Calu3 (cell line): ENCODE measurements around the gene RNASEH2C. TPM values are rescaled to one million over a fixed set of nuclear protein-coding genes. Genes with fewer than 3 reads are reported as not detected.
"Not testable (repeated sequence)": the region's sequence is repeated elsewhere in the genome, so short reads cannot be mapped to it uniquely, and the experiment has no call there.

Experiments used
- BruUV-seq: library from RNA; stranded (reverse); fragments of 400-500 nt; replicated peaks from 2 replicates; lab custom pipeline; 2021; lab: Mats Ljungman, UMichigan
- CTCF ChIA-PET: fragments of 300-600 bp; sonication (Branson Sonifier 250); formaldehyde crosslinking; loops from one replicate; lab custom pipeline; 2022; ENCODE audit warnings: antibody characterized with exemption; lab: Charles Lee
- DNase-seq: peaks from one replicate; pipeline ENCODE4 v3.0.0; 2022
- H3K27ac Mint-ChIP-seq: one replicate; pipeline ENCODE4 v1.8.0; 2022; ENCODE audit warnings: mixed read lengths; ENCODE audit not compliant: unreplicated experiment
- H3K27me3 Mint-ChIP-seq: one replicate; pipeline ENCODE4 v1.8.0; 2022; ENCODE audit warnings: mixed read lengths; ENCODE audit not compliant: unreplicated experiment
- H3K36me3 Mint-ChIP-seq: one replicate; pipeline ENCODE4 v1.8.0; 2022; ENCODE audit warnings: mild to moderate bottlenecking, moderate library complexity, mixed read lengths; ENCODE audit not compliant: insufficient read depth, unreplicated experiment
- H3K4me1 Mint-ChIP-seq: one replicate; pipeline ENCODE4 v1.8.0; 2022; ENCODE audit warnings: mild to moderate bottlenecking, low read depth, mixed read lengths; ENCODE audit not compliant: unreplicated experiment
- H3K4me3 Mint-ChIP-seq: one replicate; pipeline ENCODE4 v1.8.0; 2022; ENCODE audit warnings: mild to moderate bottlenecking, low read depth, moderate library complexity, mixed read lengths; ENCODE audit not compliant: unreplicated experiment
- H3K9me3 Mint-ChIP-seq: one replicate; pipeline ENCODE4 v1.8.0; 2022; ENCODE audit warnings: low read depth, mixed read lengths; ENCODE audit not compliant: unreplicated experiment
- intact Hi-C: fragments of 100-400 bp; cut with micrococcal nuclease; formaldehyde crosslinking; loops from one replicate; pipeline ENCODE4 v1.10.0; 2022; ENCODE audit not compliant: unreplicated experiment
- total RNA-seq: library from RNA; stranded (reverse); gene quantifications from 2 replicates; pipeline ENCODE4 v1.2.3, GENCODE V29; 2022
- TF ChIP-seq, protein P1 (sequence below): fragments of 200-600 bp; IDR thresholded peaks from one replicate; pipeline ENCODE4 v1.8.0; 2022; ENCODE audit warnings: antibody characterized with exemption; ENCODE audit not compliant: unreplicated experiment

Gene RNASEH2C
- total RNA-seq, 1 experiment from 2014 or later, result 28.2 TPM

DNA sequence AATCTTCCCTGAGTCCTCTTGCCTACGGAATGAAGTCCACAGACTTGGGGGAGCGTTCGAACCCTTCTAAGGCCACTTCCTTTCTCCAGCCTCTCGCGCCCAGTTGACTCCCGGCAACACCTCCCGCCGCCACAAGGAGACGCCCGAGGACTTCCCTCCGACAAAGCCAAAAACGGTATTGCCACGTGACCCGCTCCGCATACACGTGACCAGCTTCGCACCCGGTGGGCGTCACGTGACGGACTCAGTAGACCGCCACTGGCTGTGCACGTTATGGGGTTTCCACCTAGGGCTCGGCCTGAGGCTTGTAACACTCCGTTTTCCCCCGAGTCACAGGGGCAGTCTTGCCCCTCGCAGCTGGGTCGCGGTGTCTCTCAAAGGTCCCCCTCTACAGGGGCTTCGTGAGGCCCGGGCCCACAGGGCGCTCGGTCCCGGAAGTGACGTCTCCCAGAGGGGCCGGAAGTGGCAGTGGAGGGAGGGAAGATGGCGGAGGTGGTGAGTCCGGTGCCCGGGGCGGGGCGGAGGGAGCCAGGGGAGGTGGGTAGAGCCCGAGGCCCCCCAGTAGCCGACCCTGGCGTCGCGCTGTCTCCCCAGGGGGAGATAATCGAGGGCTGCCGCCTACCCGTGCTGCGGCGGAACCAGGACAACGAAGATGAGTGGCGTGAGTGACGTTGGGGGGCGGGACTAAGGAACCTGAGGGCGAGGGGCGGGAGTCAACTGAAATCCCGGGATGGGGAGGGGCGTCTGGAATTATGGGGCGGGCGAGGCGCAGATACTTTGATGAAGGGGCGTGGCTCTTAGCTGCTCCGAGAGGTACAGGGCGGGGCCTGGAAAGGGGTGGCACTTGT, 8.6 kb downstream of the RNASEH2C start, which contains the start of gene KAT5:
Gene KAT5 (plus strand): TSS at position 468 of the 848 bp plus-strand sequence. CDS start 16 bp downstream, at position 484.
- H3K27me3 Mint-ChIP-seq, result no peaks in the 10 kb centered on the region
- peak within 1 kb of the TSS; percentile 86 for H3K4me3 Mint-ChIP-seq
- DNase-seq, result peak; percentile 98
- TF ChIP-seq, protein P1, sequence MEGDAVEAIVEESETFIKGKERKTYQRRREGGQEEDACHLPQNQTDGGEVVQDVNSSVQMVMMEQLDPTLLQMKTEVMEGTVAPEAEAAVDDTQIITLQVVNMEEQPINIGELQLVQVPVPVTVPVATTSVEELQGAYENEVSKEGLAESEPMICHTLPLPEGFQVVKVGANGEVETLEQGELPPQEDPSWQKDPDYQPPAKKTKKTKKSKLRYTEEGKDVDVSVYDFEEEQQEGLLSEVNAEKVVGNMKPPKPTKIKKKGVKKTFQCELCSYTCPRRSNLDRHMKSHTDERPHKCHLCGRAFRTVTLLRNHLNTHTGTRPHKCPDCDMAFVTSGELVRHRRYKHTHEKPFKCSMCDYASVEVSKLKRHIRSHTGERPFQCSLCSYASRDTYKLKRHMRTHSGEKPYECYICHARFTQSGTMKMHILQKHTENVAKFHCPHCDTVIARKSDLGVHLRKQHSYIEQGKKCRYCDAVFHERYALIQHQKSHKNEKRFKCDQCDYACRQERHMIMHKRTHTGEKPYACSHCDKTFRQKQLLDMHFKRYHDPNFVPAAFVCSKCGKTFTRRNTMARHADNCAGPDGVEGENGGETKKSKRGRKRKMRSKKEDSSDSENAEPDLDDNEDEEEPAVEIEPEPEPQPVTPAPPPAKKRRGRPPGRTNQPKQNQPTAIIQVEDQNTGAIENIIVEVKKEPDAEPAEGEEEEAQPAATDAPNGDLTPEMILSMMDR, result peak; percentile 95
- no peaks in the 10 kb centered on the region for H3K9me3 Mint-ChIP-seq
- peaks cover 56% of the 10 kb centered on the region for H3K36me3 Mint-ChIP-seq
- H3K4me1 Mint-ChIP-seq, result peaks cover 6% of the 10 kb centered on the region
- H3K27ac Mint-ChIP-seq, result peak within 1 kb of the TSS; percentile 99
- intact Hi-C loops, result loop anchor here (1.0 to 2.0 kb wide), 2 partner anchors 107 to 277 kb away; no protein-coding TSS in a partner anchor
- BruUV-seq, result no TSS peak
- CTCF ChIA-PET, result interaction anchor here (0.6 to 2.5 kb wide), 13 partner anchors 8 to 176 kb away, joined by 3 to 22 read pairs (median 4); partner anchors contain the start of genes FIBP and RNASEH2C

DNA sequence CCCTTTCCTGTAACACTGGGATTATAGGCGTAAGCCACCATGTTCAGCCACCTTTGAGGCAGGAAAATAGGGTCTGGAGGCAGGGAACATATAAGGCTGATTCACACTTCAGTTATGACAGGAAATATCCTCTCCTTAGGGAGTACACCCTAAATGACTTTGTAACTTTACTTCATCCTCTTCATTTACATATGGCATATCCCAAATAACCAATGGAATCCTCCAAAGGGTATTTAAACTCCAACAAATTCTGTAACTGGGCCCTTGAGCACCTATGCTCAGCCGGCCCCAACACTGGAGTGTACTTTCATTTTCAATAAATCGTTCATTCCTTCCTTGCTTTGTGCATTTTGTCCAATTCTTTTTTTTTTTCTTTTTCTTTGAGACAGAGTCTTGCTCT, 10.2 kb downstream of the RNASEH2C start:
- Mint-ChIP-seq H3K27me3 (no peaks in the 10 kb centered on the region), H3K4me1 (peaks cover 6% of the 10 kb centered on the region), H3K36me3 (peaks cover 42% of the 10 kb centered on the region), H3K9me3 (no peaks in the 10 kb centered on the region), H3K4me3 (no peak overlapping the region), H3K27ac (no peak overlapping the region)
- BruUV-seq, result no TSS peak
- CTCF ChIA-PET, result interaction anchor here (1.9 to 2.5 kb wide), 2 partner anchors 175 to 178 kb away, joined by 7 to 10 read pairs; partner anchors contain the start of gene FIBP
- intact Hi-C loops, result loop anchor here (2.0 kb wide), 1 partner anchor 108 kb away; no protein-coding TSS in a partner anchor
- TF ChIP-seq, protein P1, result no peak
- no peak for DNase-seq

DNA sequence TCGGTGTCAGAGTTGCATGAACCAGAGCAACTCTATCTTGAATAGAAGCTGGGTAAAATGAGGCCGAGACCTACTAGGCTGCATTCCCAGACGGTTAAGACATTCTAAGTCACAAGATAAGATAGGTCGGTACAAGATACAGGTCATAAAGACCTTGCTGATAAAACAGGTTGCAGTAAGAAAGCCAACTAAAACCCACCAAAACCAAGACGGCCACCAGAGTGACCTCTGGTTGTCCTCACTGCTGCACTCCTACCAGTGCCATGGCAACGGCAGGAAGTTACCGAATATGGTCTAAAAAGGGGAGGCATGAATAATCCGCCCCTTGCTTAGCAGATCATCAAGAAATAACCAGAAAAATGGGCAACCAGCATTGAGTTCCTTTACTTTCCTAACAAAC, 10.9 kb downstream of the RNASEH2C start:
- intact Hi-C loops, result loop anchor here (2.0 to 5.0 kb wide), 2 partner anchors 63 to 109 kb away; no protein-coding TSS in a partner anchor
- H3K4me1 Mint-ChIP-seq, result peaks cover 6% of the 10 kb centered on the region
- no peaks in the 10 kb centered on the region for H3K27me3 Mint-ChIP-seq
- no TSS peak for BruUV-seq
- no peak overlapping the region for H3K4me3 Mint-ChIP-seq
- TF ChIP-seq, protein P1, result no peak
- no peak for DNase-seq
- H3K9me3 Mint-ChIP-seq, result no peaks in the 10 kb centered on the region
- peaks cover 35% of the 10 kb centered on the region for H3K36me3 Mint-ChIP-seq
- no peak overlapping the region for H3K27ac Mint-ChIP-seq
- CTCF ChIA-PET, result no interaction called here

DNA sequence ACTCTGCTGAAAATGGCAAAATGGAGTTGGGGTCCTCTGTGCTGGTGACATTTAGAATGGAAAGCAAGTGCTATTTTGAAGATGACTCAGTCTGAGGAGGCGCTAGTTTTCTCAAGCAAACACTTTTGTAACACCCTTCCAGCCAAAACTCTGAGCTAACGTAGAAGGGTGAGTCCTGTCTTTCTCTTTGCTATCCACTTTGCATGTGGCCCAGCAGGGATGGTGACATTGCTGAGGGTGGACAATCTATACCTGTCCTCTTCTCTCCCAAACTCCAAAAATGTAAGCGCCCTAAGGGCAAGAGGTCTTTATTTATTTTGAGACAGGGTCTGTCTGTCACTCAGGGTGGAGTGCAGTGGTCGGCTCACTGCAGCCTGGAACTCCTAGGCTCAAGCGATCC, 12.1 kb downstream of the RNASEH2C start:
- Mint-ChIP-seq H3K36me3 (peaks cover 22% of the 10 kb centered on the region), H3K4me3 (no peak overlapping the region), H3K27me3 (no peaks in the 10 kb centered on the region), H3K4me1 (peaks cover 2% of the 10 kb centered on the region), H3K27ac (no peak overlapping the region), H3K9me3 (no peaks in the 10 kb centered on the region)
- no peak for DNase-seq
- intact Hi-C loops, result loop anchor here (5.0 kb wide), 1 partner anchor 64 kb away; no protein-coding TSS in a partner anchor
- TF ChIP-seq, protein P1, result no peak
- no TSS peak for BruUV-seq
- CTCF ChIA-PET, result no interaction called here

DNA sequence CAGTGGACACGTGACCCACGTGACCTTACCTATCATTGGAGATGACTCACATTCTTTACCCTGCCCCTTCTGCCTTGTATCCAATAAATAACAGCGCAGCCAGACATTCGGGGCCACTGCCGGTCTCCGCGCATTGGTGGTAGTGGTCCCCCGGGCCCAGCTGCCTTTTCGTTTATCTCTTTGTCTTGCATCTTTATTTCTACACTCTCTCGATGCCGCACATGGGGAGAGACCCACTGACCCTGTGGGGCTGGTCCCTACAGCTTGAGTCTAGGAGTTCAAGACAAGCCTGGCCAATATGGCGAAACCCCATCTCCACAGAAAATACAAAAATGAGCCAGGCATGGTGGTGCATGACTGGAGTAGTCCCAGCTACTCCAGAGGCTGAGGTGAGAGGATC, 13.6 kb downstream of the RNASEH2C start:
- BruUV-seq, H3K36me3 Mint-ChIP-seq, DNase-seq, H3K4me1 Mint-ChIP-seq, H3K27ac Mint-ChIP-seq, H3K27me3 Mint-ChIP-seq, H3K9me3 Mint-ChIP-seq, H3K4me3 Mint-ChIP-seq: not testable (repeated sequence)
- CTCF ChIA-PET, result interaction anchor here (1.1 kb wide), 1 partner anchor 182 kb away, joined by 3 read pairs; the partner anchor contains the start of gene FIBP
- intact Hi-C loops, result loop anchor here (5.0 kb wide), 1 partner anchor 65 kb away; no protein-coding TSS in a partner anchor
